H9 (cell line): ENCODE results near the gene GALNT15. TPM values are rescaled to one million over a fixed set of nuclear protein-coding genes. Genes with fewer than 3 reads are reported as not detected.

Experiments
- DNase-seq: peaks from one replicate; pipeline ENCODE4 v3.0.0-alpha.2; 2017
- H2AFZ ChIP-seq: one replicate; pipeline ENCODE4 v1.6.1; 2013; ENCODE audit warnings: mild to moderate bottlenecking, low read length, control low read depth, moderate library complexity
- H2AK5ac ChIP-seq: 2 replicates; pipeline ENCODE4 v1.6.1; 2013; ENCODE audit warnings: low read length, control low read depth, mixed read lengths; ENCODE audit not compliant: insufficient read length
- H2BK120ac ChIP-seq: one replicate; pipeline ENCODE4 v1.6.1; 2013; ENCODE audit warnings: low read depth, mild to moderate bottlenecking, low read length, control low read depth, inconsistent platforms; ENCODE audit not compliant: poor library complexity, severe bottlenecking
- H2BK12ac ChIP-seq: 2 replicates; pipeline ENCODE4 v1.6.1; 2013; ENCODE audit warnings: low read length, control low read depth, mixed read lengths, low read depth; ENCODE audit not compliant: insufficient read length
- H2BK15ac ChIP-seq: 2 replicates; pipeline ENCODE4 v1.6.1; 2013; ENCODE audit warnings: low read depth, low read length, control low read depth
- H2BK20ac ChIP-seq: one replicate; pipeline ENCODE4 v1.6.1; 2013; ENCODE audit warnings: low read depth, mild to moderate bottlenecking, low read length, control low read depth, inconsistent platforms; ENCODE audit not compliant: poor library complexity, severe bottlenecking
- H2BK5ac ChIP-seq: 2 replicates; pipeline ENCODE4 v1.6.1; 2013; ENCODE audit warnings: low read length, control low read depth, mixed read lengths; ENCODE audit not compliant: insufficient read length
- H3K14ac ChIP-seq: 2 replicates; pipeline ENCODE4 v1.6.1; 2013; ENCODE audit warnings: low read length, control low read depth; ENCODE audit not compliant: insufficient read depth
- H3K18ac ChIP-seq: 2 replicates; pipeline ENCODE4 v1.6.1; 2013; ENCODE audit warnings: low read depth, mild to moderate bottlenecking, mixed read lengths, low read length, control low read depth; ENCODE audit not compliant: insufficient read length
- H3K23ac ChIP-seq: 2 replicates; pipeline ENCODE4 v1.6.1; 2013; ENCODE audit warnings: low read length, control low read depth, mixed read lengths, low read depth; ENCODE audit not compliant: insufficient read length
- H3K23me2 ChIP-seq: 2 replicates; pipeline ENCODE4 v1.6.1; 2013; ENCODE audit warnings: low read depth, mild to moderate bottlenecking, mixed read lengths, low read length, control low read depth; ENCODE audit not compliant: insufficient read length, poor library complexity, severe bottlenecking
- H3K27ac ChIP-seq: 2 replicates; pipeline ENCODE4 v1.5.1; 2013; ENCODE audit warnings: low read length, control low read depth, mixed read lengths, low read depth; ENCODE audit not compliant: insufficient read length
- H3K27me3 ChIP-seq: 2 replicates; pipeline ENCODE4 v1.6.1; 2013; ENCODE audit warnings: low read length, control low read depth, inconsistent platforms; ENCODE audit not compliant: insufficient read depth
- H3K4ac ChIP-seq: 2 replicates; pipeline ENCODE4 v1.6.1; 2013; ENCODE audit warnings: low read depth, mild to moderate bottlenecking, control low read depth, inconsistent platforms, low read length, moderate library complexity
- H3K4me1 ChIP-seq: 2 replicates; pipeline ENCODE4 v1.6.1; 2013; ENCODE audit warnings: low read length, control low read depth, inconsistent platforms; ENCODE audit not compliant: insufficient read depth
- H3K4me2 ChIP-seq: 2 replicates; pipeline ENCODE4 v1.6.1; 2013; ENCODE audit warnings: low read length, control low read depth, mixed read lengths; ENCODE audit not compliant: insufficient read length, insufficient read depth
- H3K56ac ChIP-seq: 2 replicates; pipeline ENCODE4 v1.6.1; 2013; ENCODE audit warnings: low read depth, mild to moderate bottlenecking, mixed read lengths, low read length, control low read depth; ENCODE audit not compliant: insufficient read length
- H3K79me1 ChIP-seq: 2 replicates; pipeline ENCODE4 v1.6.1; 2013; ENCODE audit warnings: low read depth, mild to moderate bottlenecking, moderate library complexity, low read length, control low read depth, inconsistent platforms; ENCODE audit not compliant: insufficient read depth, poor library complexity, severe bottlenecking
- H3K79me2 ChIP-seq: 2 replicates; pipeline ENCODE4 v1.6.1; 2013; ENCODE audit warnings: low read length, control low read depth, inconsistent platforms; ENCODE audit not compliant: insufficient read depth
- H3K9ac ChIP-seq: 2 replicates; pipeline ENCODE4 v1.6.1; 2013; ENCODE audit warnings: low read length, control low read depth, mixed read lengths; ENCODE audit not compliant: insufficient read length; ENCODE audit errors: extremely low read depth
- H3K9me3 ChIP-seq: one replicate; pipeline ENCODE4 v1.6.1; 2013; ENCODE audit warnings: low read depth, low read length, inconsistent platforms; ENCODE audit not compliant: control insufficient read depth
- H3T11ph ChIP-seq: one replicate; pipeline ENCODE4 v1.6.1; 2013; ENCODE audit warnings: mild to moderate bottlenecking, low read length, control low read depth, inconsistent platforms
- H4K20me1 ChIP-seq: one replicate; pipeline ENCODE4 v1.6.1; 2013; ENCODE audit not compliant: control insufficient read depth, insufficient read length, insufficient read depth
- H4K5ac ChIP-seq: 2 replicates; pipeline ENCODE4 v1.6.1; 2013; ENCODE audit warnings: low read depth, mild to moderate bottlenecking, mixed read lengths, low read length, control low read depth; ENCODE audit not compliant: insufficient read length
- H4K8ac ChIP-seq: replicated peaks from 2 replicates; pipeline ENCODE4 v1.6.1; 2013; ENCODE audit warnings: low read length, control low read depth, mixed read lengths, low read depth; ENCODE audit not compliant: insufficient read length
- H4K91ac ChIP-seq: 2 replicates; pipeline ENCODE4 v1.6.1; 2013; ENCODE audit warnings: low read depth, mild to moderate bottlenecking, moderate library complexity, mixed read lengths, low read length, control low read depth; ENCODE audit not compliant: insufficient read length
- H3K27ac Mint-ChIP-seq, 3 experiments: 2 replicates in 2 of 3; 3 replicates in 1 of 3; pipeline ENCODE4 v1.8.0; 2020 to 2021; ENCODE audit warnings: mixed read lengths in 3 of 3, mild to moderate bottlenecking in 1 of 3, moderate library complexity in 1 of 3
- H3K27me3 Mint-ChIP-seq: 2 replicates; pipeline ENCODE4 v1.8.0; 2021; ENCODE audit warnings: low read depth, mild to moderate bottlenecking, moderate library complexity, mixed read lengths
- H3K36me3 Mint-ChIP-seq, 3 experiments: 2 replicates in 2 of 3; 3 replicates in 1 of 3; pipeline ENCODE4 v1.8.0; 2020 to 2021; ENCODE audit warnings: low read depth in 3 of 3, mixed read lengths in 3 of 3; ENCODE audit not compliant: insufficient read depth in 1 of 3
- H3K4me1 Mint-ChIP-seq, 2 experiments: 2 replicates each; pipeline ENCODE4 v1.8.0; 2020; ENCODE audit warnings: mixed read lengths in 2 of 2
- H3K4me3 Mint-ChIP-seq, 2 experiments: 2 replicates in 1 of 2; 3 replicates in 1 of 2; pipeline ENCODE4 v1.8.0; 2020 to 2021; ENCODE audit warnings: mild to moderate bottlenecking in 2 of 2, mixed read lengths in 2 of 2, moderate library complexity in 1 of 2
- H3K9me3 Mint-ChIP-seq, 2 experiments: 2 replicates in 1 of 2; 3 replicates in 1 of 2; pipeline ENCODE4 v1.8.0; 2020; ENCODE audit warnings: mild to moderate bottlenecking in 2 of 2, mixed read lengths in 2 of 2, moderate library complexity in 1 of 2
- CTCF ChIP-seq: fragments of 200-600 bp; sonication (generic); conservative IDR thresholded peaks from 3 replicates; pipeline ENCODE4 v1.8.0; 2021; ENCODE audit warnings: antibody characterized with exemption, mild to moderate bottlenecking
- WGBS: extraction: QIAGEN DNeasy Blood & Tissue Kit; methylation state at CpG from one replicate; pipeline ENCODE4 v1.1.7; 2013; ENCODE audit warnings: missing lambda C conversion rate, low lambda C conversion rate, mixed read lengths; ENCODE audit not compliant: insufficient read length; ENCODE audit errors: extremely low coverage; 5-methylcytosine and 5-hydroxymethylcytosine counted together
- total RNA-seq: library from RNA; stranded (reverse); gene quantifications from 2 replicates; pipeline ENCODE4 v1.2.1, GENCODE V29; 2021

GALNT15 gene
- total RNA-seq, 1 experiment from 2014 or later, result 0.04 TPM

DNA sequence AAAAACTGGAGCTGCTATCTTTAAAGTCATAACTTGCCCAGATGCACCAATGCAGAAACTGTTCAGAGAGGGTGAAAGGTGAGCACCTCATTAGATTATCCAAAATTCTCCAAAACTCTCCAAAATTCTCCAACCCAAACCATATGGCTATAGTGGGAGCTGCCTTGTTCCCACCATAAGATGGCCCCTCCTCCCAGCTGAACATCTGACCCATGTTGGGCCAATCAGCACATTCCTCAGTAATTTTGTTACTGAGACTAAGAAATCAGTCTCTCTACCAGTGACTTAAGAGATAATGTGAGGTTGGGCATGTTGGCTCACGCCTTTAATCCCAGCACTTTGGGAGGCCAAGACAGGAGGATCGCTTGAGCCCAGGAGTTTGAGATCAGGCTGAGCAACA, 57.5 kb downstream of the GALNT15 start:
- H4K91ac ChIP-seq, result no peak overlapping the region
- no peak overlapping the region for H4K8ac ChIP-seq
- no peak overlapping the region for H2BK12ac ChIP-seq
- H3K27me3 ChIP-seq, result no peaks in the 10 kb centered on the region
- Mint-ChIP-seq H3K9me3 (no peaks in the 10 kb centered on the region; a peak in 1 of 5 replicates), H3K27me3 (peaks cover 3% of the 10 kb centered on the region; the same call in 1 of the 2 replicates), H3K4me1 (peaks cover 2 to 3% of the 10 kb centered on the region in 2 experiments; a peak in 1 of 4 replicates), H3K36me3 (no peaks in the 10 kb centered on the region), H3K27ac (no peak overlapping the region), H3K4me3 (no peak overlapping the region)
- H3K9me3 ChIP-seq, result no peaks in the 10 kb centered on the region
- no peak overlapping the region for H2BK15ac ChIP-seq
- no peak overlapping the region for H2BK120ac ChIP-seq
- H4K5ac ChIP-seq, result no peak overlapping the region
- H2AFZ ChIP-seq, result no peak overlapping the region
- DNase-seq, result no peak
- H2AK5ac ChIP-seq, result no peak overlapping the region
- H3K79me1 ChIP-seq, result no peaks in the 10 kb centered on the region
- H3K79me2 ChIP-seq, result no peaks in the 10 kb centered on the region
- H3K4me1 ChIP-seq, result peaks cover 2% of the 10 kb centered on the region; the same call in 1 of the 2 replicates
- no peak overlapping the region for H2BK5ac ChIP-seq
- no peak overlapping the region for H3K56ac ChIP-seq
- TF ChIP-seq CTCF, result no peak
- no peak overlapping the region for H3K18ac ChIP-seq
- no peak overlapping the region for H3K14ac ChIP-seq
- H4K20me1 ChIP-seq, result no peaks in the 10 kb centered on the region
- no CpG with 5 or more reads among the region's 2 CpGs for WGBS
- H3T11ph ChIP-seq, result no peak overlapping the region
- no peak overlapping the region for H2BK20ac ChIP-seq
- H3K4me2 ChIP-seq, result no peak overlapping the region
- no peak overlapping the region for H3K4ac ChIP-seq
- no peak overlapping the region for H3K27ac ChIP-seq
- H3K9ac ChIP-seq, result no peak overlapping the region
- H3K23me2 ChIP-seq, result no peaks in the 10 kb centered on the region
- H3K23ac ChIP-seq, result no peak overlapping the region
